Testis (tissue), 2 donors: ENCODE results near the gene BIVM.

ENCODE experiments used
- CTCF ChIP-seq, 3 experiments: fragments of 450-650 bp in 2 of 3; fragments of 200-600 bp in 1 of 3; sonication (generic) in 1 of 3; IDR thresholded peaks; one replicate each; pipeline ENCODE4 v1.5.1; 2016 to 2019; ENCODE audit warnings: antibody characterized with exemption in 3 of 3, mild to moderate bottlenecking in 2 of 3, moderate library complexity in 1 of 3
- POLR2A ChIP-seq: fragments of 450-650 bp; IDR thresholded peaks from one replicate; pipeline ENCODE4 v1.6.1; 2017; ENCODE audit warnings: antibody characterized with exemption, mild to moderate bottlenecking, moderate library complexity

- TF ChIP-seq CTCF (IDR thresholded peaks at IDR 0.05) (no peak), POLR2A (no peak)
Measured at GRCh38 chr13:102751886-102752285, 47.0 kb upstream of the BIVM start.
